22Rv1 (cell line): Measurements from ENCODE around the gene PDE8B.

Source experiments
- CTCF ChIP-seq: fragments of 450-650 bp; IDR thresholded peaks from 2 replicates; pipeline ENCODE4 v1.5.1; 2017; ENCODE audit warnings: mild to moderate bottlenecking
- ZFX ChIP-seq: fragments of 450-650 bp; IDR thresholded peaks from 2 replicates; pipeline ENCODE4 v1.6.1; 2017; ENCODE audit warnings: antibody characterized with exemption, borderline replicate concordance

- TF ChIP-seq CTCF (no peak), ZFX (no peak)
Observed at GRCh38 chr5:77325921-77326541, 115.6 kb downstream of the PDE8B start.
